Bronchial epithelial cell (primary cell): ENCODE data around the gene ITPR2. TPM values are rescaled to one million over a fixed set of nuclear protein-coding genes. Genes with fewer than 3 reads are reported as not detected.
"Not testable (repeated sequence)": the region's sequence is repeated elsewhere in the genome, so short reads cannot be mapped to it uniquely, and the experiment has no call there.

Experiments
- DNase-seq: peaks from one replicate; pipeline ENCODE4 v3.0.0-alpha.2; 2010; ENCODE audit warnings: low read depth
- FAIRE-seq: peaks from 2 replicates; lab custom pipeline; 2011; peaks lifted over from hg19 to GRCh38; lab: Jason Lieb, UNC
- H3K27me3 ChIP-seq: 2 replicates; pipeline ENCODE4 v1.5.1; 2011; ENCODE audit warnings: low read length; ENCODE audit not compliant: control insufficient read depth, insufficient read depth
- H3K36me3 ChIP-seq: 2 replicates; pipeline ENCODE4 v1.5.1; 2011; ENCODE audit warnings: low read length; ENCODE audit not compliant: control insufficient read depth, insufficient read depth
- H3K4me3 ChIP-seq: 2 replicates; pipeline ENCODE4 v1.5.1; 2011; ENCODE audit warnings: mild to moderate bottlenecking, low read depth, low read length, control low read depth
- CTCF ChIP-seq: IDR thresholded peaks from 2 replicates; pipeline ENCODE4 v1.5.1; 2011; ENCODE audit warnings: mild to moderate bottlenecking, moderate library complexity, low read length, control low read depth, inconsistent platforms; ENCODE audit not compliant: insufficient read depth, severe bottlenecking
- total RNA-seq: library from RNA; depleted of rRNA; stranded (reverse); fragments of >200 nt; gene quantifications from 2 replicates; pipeline ENCODE4 v1.2.1, GENCODE V29; 2014

The ITPR2 gene
- total RNA-seq, 1 donor from 2014 or later = 5.8 TPM

GRCh38 chr12:26648584-26648983, 184.4 kb downstream of the ITPR2 start:
- FAIRE-seq = no peak
- Histone ChIP-seq H3K27me3 (no peaks in the 10 kb centered on the region), H3K4me3 (no peak overlapping the region), H3K36me3 (no peaks in the 10 kb centered on the region)
- TF ChIP-seq CTCF = no peak
- DNase-seq = peak; percentile 75

- H3K36me3 ChIP-seq = no peaks in the 10 kb centered on the region
- no peaks in the 10 kb centered on the region for H3K27me3 ChIP-seq
- DNase-seq = no peak
- H3K4me3 ChIP-seq = no peak overlapping the region
- no peak for TF ChIP-seq CTCF
- FAIRE-seq = no peak
These were observed 184.9 kb downstream of the ITPR2 start for GRCh38 chr12:26648066-26648465.

GRCh38 chr12:26647088-26647487, 185.9 kb downstream of the ITPR2 start:
- TF ChIP-seq CTCF = no peak
- Histone ChIP-seq H3K4me3 (no peak overlapping the region), H3K36me3 (no peaks in the 10 kb centered on the region), H3K27me3 (no peaks in the 10 kb centered on the region)
- DNase-seq (no peak), FAIRE-seq (no peak)

GRCh38 chr12:26646571-26646970, 186.4 kb downstream of the ITPR2 start:
- H3K27me3 ChIP-seq = no peaks in the 10 kb centered on the region
- no peak overlapping the region for H3K4me3 ChIP-seq
- DNase-seq = no peak
- no peak for TF ChIP-seq CTCF
- no peaks in the 10 kb centered on the region for H3K36me3 ChIP-seq
- no peak for FAIRE-seq

- not testable (repeated sequence) for H3K4me3 ChIP-seq, DNase-seq
These were observed 188.6 kb downstream of the ITPR2 start for GRCh38 chr12:26644376-26644775.

GRCh38 chr12:26643532-26644315, 189.3 kb downstream of the ITPR2 start:
- H3K27me3 ChIP-seq = no peaks in the 10 kb centered on the region
- no peaks in the 10 kb centered on the region for H3K36me3 ChIP-seq
- DNase-seq (no peak), FAIRE-seq (peak; percentile 52)
- no peak for TF ChIP-seq CTCF
- no peak overlapping the region for H3K4me3 ChIP-seq

More at GRCh38 chr12:26644376-26644775, 188.6 kb downstream of the ITPR2 start:
- H3K36me3 ChIP-seq, H3K27me3 ChIP-seq, FAIRE-seq: not testable (repeated sequence)
